Measurements from ENCODE around the gene NLK.
"Not testable (repeated sequence)": the region's sequence is repeated elsewhere in the genome, so short reads cannot be mapped to it uniquely, and the experiment has no call there.

NLK gene

GRCh38 chr17:28090551-28090950 is 48.1 kb downstream of the NLK start:
- no peak for TF ChIP-seq CTCF (conservative IDR thresholded peaks at IDR 0.05; ENCODE audit: low read depth)
- ChIA-PET POLR2A (ENCODE audit: low non-redundant PET) (no interaction called here), CTCF (no interaction called here)
- DNase-seq (ENCODE audit: low spot score): no peak
- H3K27ac ChIP-seq: no peak overlapping the region

- no peak for TF ChIP-seq CTCF (conservative IDR thresholded peaks at IDR 0.05; ENCODE audit: low read depth)
- ChIA-PET CTCF (interaction anchor here (0.7 kb wide), 1 partner anchor 230 kb away, joined by 3 read pairs; no protein-coding TSS in a partner anchor), POLR2A (ENCODE audit: low non-redundant PET) (no interaction called here)
- no peak overlapping the region for H3K27ac ChIP-seq
- no peak for DNase-seq (ENCODE audit: low spot score)
Observed at GRCh38 chr17:28092088-28092487, 49.6 kb downstream of the NLK start.

GRCh38 chr17:28093999-28094716 is 51.7 kb downstream of the NLK start:
- ChIA-PET CTCF (interaction anchor here (0.9 to 1.3 kb wide), 3 partner anchors 27 to 42 kb away, joined by 3 to 4 read pairs (median 3); no protein-coding TSS in a partner anchor), POLR2A (ENCODE audit: low non-redundant PET) (no interaction called here)
- no peak for DNase-seq (ENCODE audit: low spot score)
- TF ChIP-seq CTCF (conservative IDR thresholded peaks at IDR 0.05; ENCODE audit: low read depth): no peak
- H3K27ac ChIP-seq: no peak overlapping the region

- H3K27ac ChIP-seq: no peak overlapping the region
- ChIA-PET POLR2A (ENCODE audit: low non-redundant PET) (no interaction called here), CTCF (no interaction called here)
- no peak for DNase-seq (ENCODE audit: low spot score)
- no peak for TF ChIP-seq CTCF (conservative IDR thresholded peaks at IDR 0.05; ENCODE audit: low read depth)
Observed at GRCh38 chr17:28096756-28097155, 54.3 kb downstream of the NLK start.

GRCh38 chr17:28097254-28097653 is 54.8 kb downstream of the NLK start:
- no peak overlapping the region for H3K27ac ChIP-seq
- POLR2A ChIA-PET (ENCODE audit: low non-redundant PET): no interaction called here
- CTCF ChIA-PET: no interaction called here
- TF ChIP-seq CTCF (conservative IDR thresholded peaks at IDR 0.05; ENCODE audit: low read depth): no peak
- no peak for DNase-seq (ENCODE audit: low spot score)

- ChIA-PET CTCF (no interaction called here), POLR2A (ENCODE audit: low non-redundant PET) (no interaction called here)
- no peak overlapping the region for H3K27ac ChIP-seq
- no peak for DNase-seq (ENCODE audit: low spot score)
- TF ChIP-seq CTCF (conservative IDR thresholded peaks at IDR 0.05; ENCODE audit: low read depth): no peak
Observed at GRCh38 chr17:28097901-28098300, 55.4 kb downstream of the NLK start.

GRCh38 chr17:28098591-28098990 is 56.1 kb downstream of the NLK start:
- CTCF ChIA-PET; H3K27ac ChIP-seq; POLR2A ChIA-PET (ENCODE audit: low non-redundant PET); DNase-seq (ENCODE audit: low spot score): not testable (repeated sequence)
